ENCODE measurements around the gene DHCR24.

Gene DHCR24

DNA sequence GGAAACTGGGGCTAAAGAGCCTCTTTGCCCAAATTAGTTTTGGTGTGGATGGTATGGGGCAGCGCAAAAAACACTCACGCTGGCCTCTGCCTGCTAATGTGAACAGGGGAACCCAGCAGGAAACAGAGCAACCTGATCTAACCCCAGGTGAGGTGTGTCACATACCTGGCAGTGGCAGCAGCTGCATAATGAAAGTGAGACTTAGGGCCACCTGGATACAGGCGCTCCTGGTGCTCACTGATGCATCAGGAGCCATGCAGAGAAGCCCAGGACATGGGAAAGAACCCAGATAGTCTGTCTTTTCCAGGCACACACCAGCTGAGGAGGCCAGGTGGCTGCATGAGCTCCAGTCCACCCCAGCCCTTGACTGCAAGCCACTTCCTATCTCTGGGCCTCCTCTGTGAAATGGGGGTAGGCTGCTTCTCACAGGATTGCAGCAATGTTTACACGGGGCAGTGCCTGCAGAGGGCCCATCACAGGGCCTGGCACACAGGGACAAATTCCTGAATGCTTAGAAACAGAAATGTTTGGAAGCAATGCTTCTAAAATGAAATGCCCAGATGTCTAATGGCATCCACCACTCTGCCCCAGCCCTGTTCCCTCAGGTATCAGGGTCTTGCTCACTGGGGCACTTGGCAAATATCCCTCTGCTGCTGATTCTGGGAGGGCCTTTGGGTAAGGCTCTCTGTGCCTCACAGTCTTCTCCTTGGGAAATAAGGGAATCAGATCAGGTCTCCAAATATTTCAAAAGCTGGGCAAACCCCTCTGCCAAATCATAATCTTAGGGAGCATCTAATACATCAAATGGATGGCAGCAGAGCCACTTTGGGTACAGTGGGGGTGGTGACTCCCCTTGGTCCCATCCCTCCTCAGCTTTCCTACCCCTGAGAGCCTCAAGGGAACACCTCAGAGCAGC is 19.9 kb downstream of the DHCR24 start:
- TF ChIP-seq JUND (IDR thresholded peaks at IDR 0.05; ENCODE audit: low read depth) = no peak
- in situ Hi-C loops (cut with HindIII; ENCODE audit: low pct_unique_long_range_greater_than_20kb, low sequenced_read_pairs) = no loop called here
- DNase-seq (ENCODE audit: low read depth in 1 of 2, low spot score in 1 of 2) = no peak

DNA sequence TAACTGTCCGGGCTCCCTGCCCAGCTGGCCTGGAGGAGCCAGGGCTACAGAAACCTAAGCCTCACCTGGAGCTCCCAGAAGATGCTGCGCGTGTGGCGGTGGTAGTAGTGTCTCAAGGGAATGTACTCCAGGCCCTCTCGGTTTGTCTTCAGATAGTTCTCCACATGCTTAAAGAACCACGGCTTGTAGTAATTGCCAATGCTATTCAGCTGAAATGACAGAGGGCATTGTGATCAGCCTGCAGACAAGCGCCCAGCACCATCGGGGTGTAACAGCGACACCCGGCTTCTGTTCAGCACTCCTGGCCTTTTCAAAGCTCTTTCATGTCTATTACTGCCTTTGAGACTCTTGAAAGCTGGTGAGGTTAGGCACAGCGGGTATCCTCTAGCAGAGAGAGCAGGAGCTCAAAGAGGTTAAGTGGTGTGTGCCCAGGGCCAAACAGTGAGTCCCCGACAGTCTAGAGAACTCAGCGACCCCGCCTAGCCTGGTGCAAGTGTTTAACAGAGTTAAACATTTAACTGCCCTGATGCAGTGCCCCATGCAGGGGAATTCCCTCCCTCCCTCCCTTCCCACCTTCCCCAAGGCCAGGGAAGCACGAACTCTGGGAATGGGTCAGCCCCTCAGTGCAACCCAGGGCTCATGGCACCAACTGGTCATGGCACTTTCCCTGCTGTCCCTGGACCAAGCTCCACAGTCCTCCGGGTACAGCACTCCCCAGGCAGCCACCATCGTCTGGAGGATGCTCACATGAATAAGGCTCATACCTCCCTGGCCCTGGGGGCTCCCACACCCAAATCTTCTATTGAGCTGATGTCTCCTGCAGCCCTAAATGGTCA is 21.5 kb downstream of the DHCR24 start:
- in situ Hi-C loops (cut with HindIII; ENCODE audit: low pct_unique_long_range_greater_than_20kb, low sequenced_read_pairs) = no loop called here
- DNase-seq (ENCODE audit: low read depth in 1 of 2, low spot score in 1 of 2) = no peak
- TF ChIP-seq JUND (IDR thresholded peaks at IDR 0.05; ENCODE audit: low read depth) = no peak

GRCh38 chr1:54864460-54865208 is 22.4 kb downstream of the DHCR24 start:
- TF ChIP-seq JUND (IDR thresholded peaks at IDR 0.05; ENCODE audit: low read depth) = no peak
- DNase-seq (ENCODE audit: low read depth in 1 of 2, low spot score in 1 of 2) = no peak
- in situ Hi-C loops (cut with HindIII; ENCODE audit: low pct_unique_long_range_greater_than_20kb, low sequenced_read_pairs) = no loop called here

DNA sequence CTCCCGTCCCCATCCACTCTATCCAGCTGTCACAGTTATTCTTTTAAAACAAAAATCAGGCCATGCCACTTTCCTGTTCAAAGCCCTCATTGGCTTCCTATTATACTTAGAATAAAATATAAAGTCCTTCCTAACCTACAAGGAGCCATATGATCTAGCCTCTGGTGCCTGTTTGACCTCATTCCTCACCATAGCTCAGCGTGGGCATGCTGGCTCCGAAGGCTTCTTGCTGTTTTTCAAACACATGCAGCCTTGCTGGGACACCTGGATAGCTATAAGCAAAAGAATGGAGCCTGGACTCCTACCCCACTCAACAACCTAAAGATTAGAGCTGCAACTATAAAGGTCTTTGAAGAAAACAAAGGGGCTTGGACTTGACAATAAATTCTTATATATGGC is 23.7 kb downstream of the DHCR24 start:
- TF ChIP-seq JUND (IDR thresholded peaks at IDR 0.05; ENCODE audit: low read depth) = no peak
- in situ Hi-C loops (cut with HindIII; ENCODE audit: low pct_unique_long_range_greater_than_20kb, low sequenced_read_pairs) = no loop called here
- DNase-seq (ENCODE audit: low read depth in 1 of 2, low spot score in 1 of 2) = no peak

DNA sequence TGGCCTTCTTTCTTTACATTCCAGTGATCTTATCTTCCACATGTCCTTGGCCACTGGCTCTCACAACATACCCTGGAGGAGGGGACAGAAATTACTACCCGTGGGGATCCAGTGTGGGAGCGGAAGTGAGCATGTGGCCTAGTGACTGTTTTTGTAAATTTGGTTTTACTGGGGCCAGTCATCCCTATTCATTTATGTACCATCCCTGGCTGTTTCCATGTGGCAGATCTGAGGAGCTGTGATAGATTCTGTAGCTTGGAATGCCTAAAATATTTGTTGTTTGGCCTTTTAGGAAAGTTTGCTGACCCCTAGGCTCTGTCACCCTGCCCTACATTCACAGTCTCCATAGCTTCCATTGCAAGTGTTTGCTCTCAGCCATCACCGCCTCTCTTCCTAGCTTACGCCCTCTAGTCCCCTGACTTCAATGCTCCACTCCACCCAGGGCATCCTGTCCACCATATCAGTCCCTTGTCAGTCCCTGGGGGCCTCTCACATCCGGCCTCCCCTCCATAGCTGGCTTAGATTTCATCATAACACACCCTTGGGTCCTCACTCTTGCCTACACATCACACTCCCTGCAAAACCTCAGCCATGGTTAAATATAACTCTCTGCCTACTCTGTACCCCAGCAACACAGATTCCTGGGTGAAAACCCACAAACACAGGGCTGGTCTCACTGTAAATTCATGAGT is 25.8 kb downstream of the DHCR24 start:
- in situ Hi-C loops (cut with HindIII; ENCODE audit: low pct_unique_long_range_greater_than_20kb, low sequenced_read_pairs) = no loop called here
- DNase-seq (ENCODE audit: low read depth in 1 of 2, low spot score in 1 of 2) = peak in 1 of 2 experiments; percentile 69
- no peak for TF ChIP-seq JUND (IDR thresholded peaks at IDR 0.05; ENCODE audit: low read depth)

- DNase-seq (ENCODE audit: low read depth in 1 of 2, low spot score in 1 of 2) = no peak
These were observed 27.1 kb downstream of the DHCR24 start for GRCh38 chr1:54859700-54860391.

DNA sequence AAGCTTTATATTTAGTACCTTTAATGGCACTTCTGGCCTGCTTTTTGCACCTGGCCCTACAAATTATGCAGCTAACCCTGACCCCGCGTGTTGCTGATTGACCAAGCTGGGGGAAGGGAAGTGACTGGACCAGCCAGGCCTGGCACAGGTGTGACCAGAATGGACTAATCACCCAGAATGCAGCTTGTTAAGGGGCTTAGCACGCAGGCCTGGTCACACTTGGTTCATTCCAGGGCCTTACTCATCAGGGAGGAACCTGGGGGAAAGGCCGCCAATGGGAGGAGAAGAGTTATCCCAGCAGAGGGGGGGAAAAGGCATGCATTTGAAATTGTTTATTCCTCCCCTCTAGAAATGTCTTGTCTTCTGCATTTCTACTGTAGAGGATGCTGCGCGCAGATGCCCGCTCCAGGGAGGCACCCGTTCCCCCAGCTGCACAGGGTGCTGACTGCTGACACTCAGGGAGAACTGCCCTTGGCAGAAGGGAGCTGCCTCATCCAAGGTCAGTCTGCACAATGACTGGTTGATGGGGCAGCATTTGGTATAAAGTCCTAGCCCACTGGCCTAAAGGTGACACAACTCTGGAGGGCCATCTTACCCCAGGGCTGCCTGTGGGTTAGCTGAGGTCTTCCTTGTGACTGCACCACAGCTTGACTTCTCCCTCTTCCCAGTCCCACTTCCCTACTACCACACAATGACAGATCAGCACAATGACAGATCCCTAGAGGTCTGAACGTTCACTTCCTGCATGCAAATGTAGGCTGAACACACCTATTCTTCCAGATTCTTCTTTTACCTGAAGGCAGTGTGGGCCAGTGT is 29.0 kb downstream of the DHCR24 start:
- in situ Hi-C loops (cut with HindIII; ENCODE audit: low pct_unique_long_range_greater_than_20kb, low sequenced_read_pairs) = no loop called here
- TF ChIP-seq JUND (IDR thresholded peaks at IDR 0.05; ENCODE audit: low read depth) = no peak
- DNase-seq (ENCODE audit: low read depth in 1 of 2, low spot score in 1 of 2) = peak in 1 of 2 experiments; percentile 22

More at GRCh38 chr1:54859700-54860391, 27.1 kb downstream of the DHCR24 start:
- in situ Hi-C loops (cut with HindIII; ENCODE audit: low pct_unique_long_range_greater_than_20kb, low sequenced_read_pairs) = no loop called here
- TF ChIP-seq JUND (IDR thresholded peaks at IDR 0.05; ENCODE audit: low read depth) = no peak

- in situ Hi-C loops (cut with HindIII; ENCODE audit: low pct_unique_long_range_greater_than_20kb, low sequenced_read_pairs) = no loop called here
- DNase-seq (ENCODE audit: low read depth in 1 of 2, low spot score in 1 of 2) = no peak
- TF ChIP-seq JUND (IDR thresholded peaks at IDR 0.05; ENCODE audit: low read depth) = no peak
These were observed 29.9 kb downstream of the DHCR24 start for GRCh38 chr1:54857141-54857540.

DNA sequence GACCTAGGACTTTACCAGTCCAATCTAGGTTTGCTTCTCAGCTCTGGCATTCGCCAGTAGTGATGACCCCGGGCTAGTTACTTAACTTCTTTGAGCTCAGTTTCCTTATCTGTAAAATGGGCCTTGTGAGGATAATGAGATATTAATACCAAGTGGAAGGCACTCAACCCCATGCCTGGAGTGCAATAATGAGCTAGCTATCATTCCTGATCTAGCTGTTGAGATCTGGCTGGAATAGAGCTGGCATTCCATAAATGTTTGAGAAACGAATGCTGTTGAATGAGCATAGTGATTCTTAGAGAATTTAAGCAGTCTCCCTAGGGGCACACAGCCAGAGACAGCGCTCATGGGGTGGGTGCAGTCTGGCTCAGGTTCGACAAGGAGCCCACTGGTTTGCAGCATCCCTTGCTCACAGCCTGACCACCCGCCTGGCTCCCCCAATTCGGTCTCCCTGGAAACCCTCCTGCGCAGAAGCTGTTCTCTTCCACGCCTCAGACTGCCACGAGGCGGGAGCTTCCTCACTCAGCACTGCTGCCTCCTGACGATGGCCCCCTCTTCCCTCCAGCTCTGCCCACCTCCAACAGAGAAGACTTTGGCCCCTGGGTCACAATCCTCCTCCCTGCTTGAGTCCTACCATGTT is 32.5 kb downstream of the DHCR24 start:
- TF ChIP-seq JUND (IDR thresholded peaks at IDR 0.05; ENCODE audit: low read depth) = no peak
- no peak for DNase-seq (ENCODE audit: low read depth in 1 of 2, low spot score in 1 of 2)
- in situ Hi-C loops (cut with HindIII; ENCODE audit: low pct_unique_long_range_greater_than_20kb, low sequenced_read_pairs) = no loop called here

DNA sequence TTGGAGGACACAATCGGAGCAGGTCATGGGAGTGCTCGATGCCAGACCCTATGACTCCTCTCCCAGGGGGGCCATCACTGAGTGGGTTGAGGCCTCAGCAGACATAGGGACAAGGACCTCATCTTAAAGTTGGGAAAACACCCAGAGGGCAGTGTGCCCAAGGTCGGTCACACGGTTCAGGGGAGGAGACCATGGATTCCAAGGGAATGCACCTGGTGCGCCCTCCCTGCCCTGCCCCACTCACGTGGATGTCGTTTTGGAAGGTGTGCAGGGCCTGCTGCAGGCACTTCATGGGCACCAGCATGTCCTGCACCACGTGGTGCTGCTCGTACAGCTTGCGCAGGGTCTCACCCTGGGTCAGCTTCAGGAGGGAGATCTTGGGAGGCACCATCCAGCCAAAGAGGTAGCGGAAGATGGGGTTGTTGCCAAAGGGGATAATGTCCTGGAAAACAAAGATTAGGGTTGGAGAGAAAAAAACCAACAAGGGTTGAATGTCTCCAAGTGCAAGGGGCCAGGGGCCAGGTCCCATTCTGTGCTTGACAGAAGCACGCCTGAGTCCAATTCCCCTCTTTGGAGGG is 33.1 kb downstream of the DHCR24 start:
- in situ Hi-C loops (cut with HindIII; ENCODE audit: low pct_unique_long_range_greater_than_20kb, low sequenced_read_pairs) = no loop called here

More for the DNA sequence above, 33.1 kb downstream of the DHCR24 start:
- no peak for TF ChIP-seq JUND (IDR thresholded peaks at IDR 0.05; ENCODE audit: low read depth)
- no peak for DNase-seq (ENCODE audit: low read depth in 1 of 2, low spot score in 1 of 2)
